Parathyroid adenoma (tissue), 2 donors: ENCODE results near the gene RAB2B.
A peak's percentile ranks its signal among the peaks of the same experiment; 100 is the strongest.

ENCODE experiments used
- H2AFZ ChIP-seq: fragments of 300-600 bp; sonication (generic); one replicate; pipeline ENCODE4 v1.7.0; 2017; ENCODE audit warnings: antibody characterized with exemption, mild to moderate bottlenecking
- H3K27ac ChIP-seq: fragments of 300-600 bp; sonication (generic); one replicate; pipeline ENCODE4 v1.7.0; 2017
- H3K27me3 ChIP-seq: fragments of 300-600 bp; sonication (generic); one replicate; pipeline ENCODE4 v1.7.0; 2017; ENCODE audit warnings: low read length; ENCODE audit not compliant: control insufficient read depth, insufficient read depth
- H3K36me3 ChIP-seq: fragments of 300-600 bp; sonication (generic); one replicate; pipeline ENCODE4 v1.7.0; 2017; ENCODE audit warnings: low read length; ENCODE audit not compliant: control insufficient read depth, insufficient read depth
- H3K4me1 ChIP-seq: fragments of 300-600 bp; sonication (generic); one replicate; pipeline ENCODE4 v1.7.0; 2017; ENCODE audit warnings: control low read depth
- H3K4me2 ChIP-seq: fragments of 300-600 bp; sonication (generic); one replicate; pipeline ENCODE4 v1.7.0; 2017; ENCODE audit warnings: low read length
- H3K4me3 ChIP-seq: fragments of 300-600 bp; sonication (generic); one replicate; pipeline ENCODE4 v1.7.0; 2017; ENCODE audit warnings: low read depth, low read length
- H3K79me2 ChIP-seq: fragments of 300-600 bp; sonication (generic); one replicate; pipeline ENCODE4 v1.7.0; 2017; ENCODE audit warnings: control low read depth
- H3K9ac ChIP-seq: fragments of 300-600 bp; sonication (generic); one replicate; pipeline ENCODE4 v1.7.0; 2017; ENCODE audit warnings: mild to moderate bottlenecking
- H3K9me3 ChIP-seq: fragments of 300-600 bp; sonication (generic); one replicate; pipeline ENCODE4 v1.7.0; 2017; ENCODE audit warnings: low read length; ENCODE audit not compliant: control insufficient read depth
- TF ChIP-seq, protein P1 (sequence below): fragments of 300-600 bp; sonication (generic); IDR thresholded peaks from one replicate; pipeline ENCODE4 v1.7.0; 2017; ENCODE audit warnings: antibody characterized with exemption, mild to moderate bottlenecking
- donor health status: primary hyperparathyroidism.

The RAB2B gene

GRCh38 chr14:21467616-21468015 lies 9.1 kb downstream of the RAB2B start:
- Histone ChIP-seq H2AFZ (no peak overlapping the region), H3K4me2 (no peak overlapping the region), H3K27me3 (no peaks in the 10 kb centered on the region), H3K36me3 (no peaks in the 10 kb centered on the region), H3K9me3 (no peaks in the 10 kb centered on the region), H3K4me3 (no peak overlapping the region), H3K4me1 (no peaks in the 10 kb centered on the region), H3K79me2 (no peaks in the 10 kb centered on the region), H3K27ac (no peak overlapping the region), H3K9ac (no peak overlapping the region)
- TF ChIP-seq, protein P1, sequence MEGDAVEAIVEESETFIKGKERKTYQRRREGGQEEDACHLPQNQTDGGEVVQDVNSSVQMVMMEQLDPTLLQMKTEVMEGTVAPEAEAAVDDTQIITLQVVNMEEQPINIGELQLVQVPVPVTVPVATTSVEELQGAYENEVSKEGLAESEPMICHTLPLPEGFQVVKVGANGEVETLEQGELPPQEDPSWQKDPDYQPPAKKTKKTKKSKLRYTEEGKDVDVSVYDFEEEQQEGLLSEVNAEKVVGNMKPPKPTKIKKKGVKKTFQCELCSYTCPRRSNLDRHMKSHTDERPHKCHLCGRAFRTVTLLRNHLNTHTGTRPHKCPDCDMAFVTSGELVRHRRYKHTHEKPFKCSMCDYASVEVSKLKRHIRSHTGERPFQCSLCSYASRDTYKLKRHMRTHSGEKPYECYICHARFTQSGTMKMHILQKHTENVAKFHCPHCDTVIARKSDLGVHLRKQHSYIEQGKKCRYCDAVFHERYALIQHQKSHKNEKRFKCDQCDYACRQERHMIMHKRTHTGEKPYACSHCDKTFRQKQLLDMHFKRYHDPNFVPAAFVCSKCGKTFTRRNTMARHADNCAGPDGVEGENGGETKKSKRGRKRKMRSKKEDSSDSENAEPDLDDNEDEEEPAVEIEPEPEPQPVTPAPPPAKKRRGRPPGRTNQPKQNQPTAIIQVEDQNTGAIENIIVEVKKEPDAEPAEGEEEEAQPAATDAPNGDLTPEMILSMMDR: no peak

DNA sequence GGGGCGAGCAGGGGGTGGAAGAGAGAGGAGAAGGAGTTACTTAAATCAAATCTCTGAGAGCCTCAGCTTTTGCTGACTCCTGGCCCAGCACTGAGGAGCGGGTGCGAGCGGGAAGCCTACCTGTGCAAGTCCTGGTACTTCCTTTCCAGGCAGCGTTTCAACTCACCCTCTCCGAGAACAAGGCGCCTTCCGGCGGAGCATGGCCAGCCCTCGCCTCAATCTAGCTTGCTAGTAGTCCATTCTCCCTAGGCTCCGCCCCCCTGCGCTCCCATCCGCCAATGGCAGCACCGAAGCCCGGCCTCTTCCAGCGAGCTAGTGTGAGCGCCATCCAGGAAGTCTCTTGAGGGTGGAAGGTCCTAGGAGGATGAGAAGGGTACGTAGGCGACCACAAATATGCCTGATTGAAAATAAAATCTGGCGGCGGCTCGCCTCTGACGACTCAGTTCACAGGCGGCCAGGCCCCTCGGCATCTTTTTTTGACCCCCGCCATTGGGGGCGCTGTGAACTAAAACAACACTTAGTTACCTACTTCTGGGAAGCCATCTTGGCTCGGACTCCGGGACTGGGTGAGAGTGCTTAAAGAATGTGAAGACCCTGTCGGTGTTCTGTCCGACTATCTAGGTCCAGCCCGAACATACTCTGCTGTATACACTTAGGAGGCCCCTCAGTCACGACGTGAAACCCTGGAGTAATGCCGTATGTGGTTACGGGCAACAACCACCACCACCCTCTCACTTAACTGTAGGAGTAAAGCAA lies 20.7 kb downstream of the RAB2B start, which contains the start of gene CHD8:
Gene CHD8 (minus strand): TSS at position 212 of the 756 bp plus-strand sequence. CDS start 24,480 bp downstream, outside the sequence.
- TF ChIP-seq, protein P1: peak; percentile 77
- Histone ChIP-seq H3K4me1 (peaks cover 5% of the 10 kb centered on the region), H2AFZ (peak within 1 kb of the TSS; percentile 98)

GRCh38 chr14:21455592-21455911 lies 21.2 kb downstream of the RAB2B start:
- Histone ChIP-seq H2AFZ (peak overlapping the region; percentile 82), H3K4me1 (peaks cover 5% of the 10 kb centered on the region), H3K9ac (peak overlapping the region; percentile 50), H3K27me3 (no peaks in the 10 kb centered on the region), H3K9me3 (no peaks in the 10 kb centered on the region), H3K27ac (peak overlapping the region; percentile 90), H3K4me3 (peak overlapping the region; percentile 86), H3K36me3 (no peaks in the 10 kb centered on the region), H3K4me2 (peak overlapping the region; percentile 59), H3K79me2 (peaks cover 28% of the 10 kb centered on the region)
- TF ChIP-seq, protein P1: no peak

More for the DNA sequence above, 20.7 kb downstream of the RAB2B start, which contains the start of gene CHD8:
- Histone ChIP-seq H3K79me2 (peaks cover 28% of the 10 kb centered on the region), H3K27me3 (no peaks in the 10 kb centered on the region), H3K9me3 (no peaks in the 10 kb centered on the region), H3K9ac (peak within 1 kb of the TSS; percentile 50), H3K4me3 (peak within 1 kb of the TSS; percentile 86), H3K36me3 (no peaks in the 10 kb centered on the region), H3K4me2 (peak within 1 kb of the TSS; percentile 100), H3K27ac (peak within 1 kb of the TSS; percentile 90)

- Histone ChIP-seq H3K79me2 (peaks cover 33% of the 10 kb centered on the region), H3K36me3 (no peaks in the 10 kb centered on the region), H2AFZ (peak overlapping the region; percentile 82), H3K4me3 (peak overlapping the region; percentile 86), H3K4me1 (peaks cover 5% of the 10 kb centered on the region), H3K4me2 (peak overlapping the region; percentile 59), H3K9ac (no peak overlapping the region), H3K27ac (peak overlapping the region; percentile 90), H3K27me3 (no peaks in the 10 kb centered on the region), H3K9me3 (no peaks in the 10 kb centered on the region)
- TF ChIP-seq, protein P1: no peak
Measured at GRCh38 chr14:21454843-21455544, 21.8 kb downstream of the RAB2B start.
